Smooth muscle cell (in vitro differentiated cells): ENCODE data around the gene VPS13D. TPM values are rescaled to one million over a fixed set of nuclear protein-coding genes. Genes with fewer than 3 reads are reported as not detected.
"Not testable (repeated sequence)": the region's sequence is repeated elsewhere in the genome, so short reads cannot be mapped to it uniquely, and the experiment has no call there.

ENCODE experiments used
- DNase-seq: peaks from one replicate; lab custom pipeline; 2025; ENCODE audit not compliant: unreplicated experiment; lab: John Stamatoyannopoulos, UW
- H2AFZ ChIP-seq: fragments of 200-600 bp; sonication (generic); 2 replicates; pipeline ENCODE4 v1.6.0; 2016; ENCODE audit warnings: antibody characterized with exemption, low read depth, mild to moderate bottlenecking
- H3F3A ChIP-seq: fragments of 200-600 bp; sonication (generic); 2 replicates; pipeline ENCODE4 v1.6.0; 2017; ENCODE audit warnings: antibody characterized with exemption, low read depth
- H3K27ac ChIP-seq: fragments of 200-600 bp; sonication (generic); 2 replicates; pipeline ENCODE4 v1.5.1; 2016; ENCODE audit warnings: low read depth, mild to moderate bottlenecking
- H3K27me3 ChIP-seq: fragments of 200-600 bp; sonication (generic); 2 replicates; pipeline ENCODE4 v1.6.1; 2016; ENCODE audit warnings: low read depth, mild to moderate bottlenecking
- H3K36me3 ChIP-seq: fragments of 200-600 bp; sonication (generic); 2 replicates; pipeline ENCODE4 v1.5.1; 2016; ENCODE audit warnings: low read depth
- H3K4me1 ChIP-seq: fragments of 200-600 bp; sonication (generic); 2 replicates; pipeline ENCODE4 v1.5.1; 2016; ENCODE audit warnings: low read depth
- H3K4me2 ChIP-seq: fragments of 200-600 bp; sonication (generic); 2 replicates; pipeline ENCODE4 v1.6.0; 2016; ENCODE audit warnings: mild to moderate bottlenecking
- H3K4me3 ChIP-seq: fragments of 200-600 bp; sonication (generic); 2 replicates; pipeline ENCODE4 v1.5.1; 2016; ENCODE audit warnings: mild to moderate bottlenecking
- H3K79me2 ChIP-seq: fragments of 200-600 bp; sonication (generic); 2 replicates; pipeline ENCODE4 v1.6.0; 2016; ENCODE audit warnings: low read depth, mild to moderate bottlenecking
- H3K9ac ChIP-seq: fragments of 200-600 bp; sonication (generic); 2 replicates; pipeline ENCODE4 v1.6.0; 2016; ENCODE audit warnings: low read depth
- H3K9me3 ChIP-seq: fragments of 200-600 bp; sonication (generic); replicated peaks from 2 replicates; pipeline ENCODE4 v1.5.1; 2016; ENCODE audit warnings: low read depth
- H4K20me1 ChIP-seq: fragments of 200-600 bp; sonication (generic); 2 replicates; pipeline ENCODE4 v1.6.0; 2016; ENCODE audit warnings: low read depth
- CTCF ChIP-seq: fragments of 200-600 bp; sonication (generic); IDR thresholded peaks from 2 replicates; pipeline ENCODE4 v1.5.1; 2017; ENCODE audit warnings: borderline replicate concordance, mild to moderate bottlenecking, antibody characterized with exemption; ENCODE audit not compliant: insufficient read depth, poor library complexity, severe bottlenecking
- WGBS: methylation state at CpG from one replicate; pipeline ENCODE4 v1.1.7; 2016; ENCODE audit warnings: low lambda C conversion rate; 5-methylcytosine and 5-hydroxymethylcytosine counted together
- polyA plus RNA-seq: library from polyadenylated mRNA; unstranded; fragments of >200 nt; fragmentation: Nextera tagmentation; extraction: Ambion mirVana; gene quantifications from 2 replicates; pipeline ENCODE4 v1.2.1, GENCODE V29; 2016
- total RNA-seq: library from RNA; depleted of rRNA; stranded (reverse); fragments of >200 nt; gene quantifications from 2 replicates; pipeline ENCODE4 v1.2.3, GENCODE V29; 2014

The VPS13D gene
- total and polyA plus RNA-seq, 2 experiments from 2014 or later, result 3.5 to 20.0 TPM

GRCh38 chr1:12537294-12537693, 307.5 kb downstream of the VPS13D start:
- H3K27ac ChIP-seq, result no peak overlapping the region
- H3K4me1 ChIP-seq, result peaks cover 19% of the 10 kb centered on the region
- no peak overlapping the region for H3K4me3 ChIP-seq
- H3K27me3 ChIP-seq, result peaks cover 10% of the 10 kb centered on the region
- no peak overlapping the region for H3K4me2 ChIP-seq
- no peak for TF ChIP-seq CTCF
- no peak for DNase-seq
- 91% methylated on average over 4 of the region's 4 CpGs for WGBS
- no peaks in the 10 kb centered on the region for H3K79me2 ChIP-seq
- H3K9me3 ChIP-seq, result peaks cover 3% of the 10 kb centered on the region
- no peaks in the 10 kb centered on the region for H4K20me1 ChIP-seq
- peaks cover 8% of the 10 kb centered on the region for H3F3A ChIP-seq
- no peak overlapping the region for H2AFZ ChIP-seq
- no peaks in the 10 kb centered on the region for H3K36me3 ChIP-seq
- H3K9ac ChIP-seq, result no peak overlapping the region

- Histone ChIP-seq H3K79me2 (no peaks in the 10 kb centered on the region), H4K20me1 (no peaks in the 10 kb centered on the region), H3K4me2 (no peak overlapping the region), H3K4me1 (peaks cover 19% of the 10 kb centered on the region), H3K27me3 (peaks cover 10% of the 10 kb centered on the region), H3K9me3 (peaks cover 3% of the 10 kb centered on the region), H3K4me3 (no peak overlapping the region), H3F3A (peaks cover 8% of the 10 kb centered on the region), H3K36me3 (no peaks in the 10 kb centered on the region), H3K27ac (no peak overlapping the region), H3K9ac (no peak overlapping the region), H2AFZ (no peak overlapping the region)
- no peak for DNase-seq
- whole genome bisulfite sequencing, result 82% methylated on average over 3 of the region's 3 CpGs
- TF ChIP-seq CTCF, result no peak
These were observed 308.2 kb downstream of the VPS13D start for GRCh38 chr1:12537906-12538461.

- H3K36me3 ChIP-seq, result not testable (repeated sequence)
- WGBS, result 84% methylated on average over 3 of the region's 3 CpGs
These were observed 308.7 kb downstream of the VPS13D start for GRCh38 chr1:12538536-12538935.

GRCh38 chr1:12539320-12539704, 309.5 kb downstream of the VPS13D start:
- Histone ChIP-seq H3K4me1 (peaks cover 19% of the 10 kb centered on the region), H3F3A (peaks cover 8% of the 10 kb centered on the region), H3K4me2 (no peak overlapping the region), H3K27ac (no peak overlapping the region), H3K9me3 (peaks cover 3% of the 10 kb centered on the region), H2AFZ (no peak overlapping the region), H3K79me2 (no peaks in the 10 kb centered on the region), H3K36me3 (no peaks in the 10 kb centered on the region), H3K27me3 (peaks cover 10% of the 10 kb centered on the region), H3K9ac (no peak overlapping the region), H4K20me1 (no peaks in the 10 kb centered on the region), H3K4me3 (no peak overlapping the region)
- WGBS, result 100% methylated on average over 2 of the region's 2 CpGs
- DNase-seq, result no peak
- TF ChIP-seq CTCF, result no peak

More at GRCh38 chr1:12538536-12538935, 308.7 kb downstream of the VPS13D start:
- not testable (repeated sequence) for H3K4me2 ChIP-seq, H4K20me1 ChIP-seq, H3K27me3 ChIP-seq, H3K79me2 ChIP-seq, DNase-seq, H2AFZ ChIP-seq, H3K4me3 ChIP-seq, H3F3A ChIP-seq, H3K9me3 ChIP-seq, H3K27ac ChIP-seq, H3K9ac ChIP-seq
- H3K4me1 ChIP-seq, result peaks cover 19% of the 10 kb centered on the region
